ENCODE results near the gene STAG1.
"Not testable (repeated sequence)": the region's sequence is repeated elsewhere in the genome, so short reads cannot be mapped to it uniquely, and the experiment has no call there.

The STAG1 gene

DNA sequence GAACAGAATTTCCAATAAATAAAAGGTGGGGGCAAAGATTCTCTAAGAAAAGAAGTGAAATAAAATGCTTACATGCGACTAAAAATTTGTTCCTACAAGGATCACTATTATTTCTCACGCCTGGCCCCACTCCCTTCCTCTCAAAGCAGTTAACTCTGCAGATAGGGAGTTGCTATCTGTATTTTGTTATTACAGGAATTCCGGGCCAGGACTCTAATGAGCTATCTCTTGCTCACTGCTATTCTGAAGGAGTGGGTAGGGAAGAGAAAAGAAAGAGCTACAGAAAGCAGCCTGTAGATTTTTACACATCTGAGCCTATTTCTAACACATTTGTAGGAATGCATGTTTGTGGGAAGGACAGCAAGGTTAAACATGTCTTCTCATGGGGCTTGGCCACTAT lies 361.6 kb downstream of the STAG1 start:
- DNase-seq = no peak
- in situ Hi-C loops (cut with MboI; ENCODE audit: low pct_unique_long_range_greater_than_20kb, low sequenced_read_pairs) = no loop called here

- in situ Hi-C loops (cut with MboI; ENCODE audit: low pct_unique_long_range_greater_than_20kb, low sequenced_read_pairs) = no loop called here
- no peak for DNase-seq
Observed at GRCh38 chr3:136387031-136387430, 365.1 kb downstream of the STAG1 start.

DNA sequence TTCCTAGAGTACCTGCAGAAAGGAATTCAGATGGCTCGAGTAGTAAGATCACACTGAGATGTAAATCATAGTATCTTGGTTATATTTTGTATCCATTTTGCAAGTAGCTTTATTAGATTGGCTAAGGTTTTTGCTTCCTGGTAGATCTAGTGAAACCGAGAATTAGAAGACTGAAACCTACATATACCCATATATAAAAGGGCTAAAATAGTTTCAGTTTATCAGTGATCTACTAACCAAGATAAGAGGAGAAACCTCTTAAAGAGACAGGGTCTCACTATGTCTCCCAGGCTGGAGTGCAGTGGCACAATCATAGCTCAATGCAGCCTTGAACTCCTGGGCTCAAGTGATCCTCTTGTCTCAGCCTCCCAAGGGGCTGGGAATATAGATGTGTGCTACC lies 366.7 kb downstream of the STAG1 start:
- in situ Hi-C loops (cut with MboI; ENCODE audit: low pct_unique_long_range_greater_than_20kb, low sequenced_read_pairs) = no loop called here
- DNase-seq = no peak

- no peak for DNase-seq
- in situ Hi-C loops (cut with MboI; ENCODE audit: low pct_unique_long_range_greater_than_20kb, low sequenced_read_pairs) = no loop called here
Observed at GRCh38 chr3:136381051-136381450, 371.1 kb downstream of the STAG1 start.

- no peak for DNase-seq
- in situ Hi-C loops (cut with MboI; ENCODE audit: low pct_unique_long_range_greater_than_20kb, low sequenced_read_pairs) = no loop called here
Observed at GRCh38 chr3:136380530-136380929, 371.6 kb downstream of the STAG1 start.

DNA sequence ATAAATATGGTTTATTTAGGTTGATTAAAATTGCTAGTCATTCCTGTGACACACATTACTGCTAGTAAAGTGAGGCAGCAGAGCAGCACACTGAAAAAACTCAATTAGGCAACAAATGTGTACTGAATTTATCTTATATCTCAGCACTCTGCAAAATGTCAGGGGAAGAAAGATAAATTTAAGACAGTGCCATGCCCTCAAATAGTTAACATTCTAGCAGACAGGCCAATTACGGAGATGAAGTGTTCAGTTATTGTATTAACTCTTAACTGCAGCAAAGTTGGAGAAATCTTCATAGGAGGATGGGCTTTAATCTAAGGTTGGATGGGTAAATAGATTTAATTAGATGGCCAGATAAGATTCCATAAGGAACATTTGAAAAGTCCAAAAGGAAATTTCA lies 374.2 kb downstream of the STAG1 start:
- in situ Hi-C loops (cut with MboI; ENCODE audit: low pct_unique_long_range_greater_than_20kb, low sequenced_read_pairs) = no loop called here
- DNase-seq = no peak

DNA sequence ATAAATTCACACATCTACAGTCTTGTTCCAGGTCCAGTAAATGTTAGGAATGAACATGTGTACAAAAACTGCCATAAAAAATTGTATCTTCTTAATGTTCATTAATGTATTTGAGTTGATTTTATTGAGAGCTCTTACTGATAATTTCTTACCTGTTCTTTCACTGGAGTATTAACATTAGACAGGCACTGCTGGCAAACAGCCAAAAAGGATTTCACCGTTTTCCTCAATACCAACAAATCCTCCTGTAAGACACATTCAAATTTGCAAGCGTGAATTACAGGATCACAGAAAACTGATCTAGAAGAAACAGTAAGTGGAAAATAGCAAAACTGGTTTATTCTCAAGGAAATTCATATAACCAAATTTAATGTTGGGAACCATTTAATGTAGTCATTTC lies 374.7 kb downstream of the STAG1 start:
- in situ Hi-C loops (cut with MboI; ENCODE audit: low pct_unique_long_range_greater_than_20kb, low sequenced_read_pairs) = no loop called here
- no peak for DNase-seq

DNA sequence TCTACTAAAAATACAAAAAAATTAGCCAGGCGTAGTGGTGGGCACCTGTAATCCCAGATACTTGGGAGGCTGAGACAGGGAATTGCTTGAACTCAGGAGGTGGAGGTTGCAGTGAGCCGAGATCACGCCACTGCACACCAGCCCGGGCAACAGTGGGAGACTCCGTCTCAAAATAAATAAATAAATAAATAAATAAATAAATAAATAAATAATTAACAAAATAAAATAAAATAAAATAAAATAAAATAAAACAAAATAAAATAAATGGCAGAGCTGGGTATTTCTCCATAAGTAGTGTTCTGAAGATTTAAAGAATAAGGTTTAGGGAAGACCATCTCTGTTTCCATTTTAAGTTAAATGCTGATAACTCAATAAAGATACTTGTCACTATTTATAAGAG lies 376.4 kb downstream of the STAG1 start:
- DNase-seq; in situ Hi-C loops (cut with MboI; ENCODE audit: low pct_unique_long_range_greater_than_20kb, low sequenced_read_pairs): not testable (repeated sequence)

- no peak for DNase-seq
- in situ Hi-C loops (cut with MboI; ENCODE audit: low pct_unique_long_range_greater_than_20kb, low sequenced_read_pairs) = no loop called here
Observed at GRCh38 chr3:136366289-136366688, 385.9 kb downstream of the STAG1 start.

DNA sequence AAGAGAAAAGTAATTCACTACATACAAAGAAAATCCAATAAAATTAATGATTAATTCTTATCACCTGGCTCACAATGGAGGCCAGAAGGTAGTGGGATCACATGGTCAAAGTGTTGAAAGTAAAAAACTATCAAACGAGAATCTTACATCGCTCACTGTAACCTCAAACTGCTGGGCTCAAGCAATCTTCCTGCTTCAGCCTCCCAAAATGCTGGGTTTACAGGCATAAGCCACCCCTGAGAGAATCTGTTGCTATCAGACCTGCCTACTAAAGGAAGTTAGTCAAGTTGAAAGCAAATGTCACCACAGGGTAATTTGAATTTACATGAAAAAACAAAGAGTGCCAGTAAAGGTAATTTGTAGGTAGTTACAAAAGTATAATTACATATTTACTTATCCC lies 398.7 kb downstream of the STAG1 start:
- in situ Hi-C loops (cut with MboI; ENCODE audit: low pct_unique_long_range_greater_than_20kb, low sequenced_read_pairs) = no loop called here
- no peak for DNase-seq

GRCh38 chr3:136351905-136352304 lies 400.3 kb downstream of the STAG1 start:
- no peak for DNase-seq
- in situ Hi-C loops (cut with MboI; ENCODE audit: low pct_unique_long_range_greater_than_20kb, low sequenced_read_pairs) = no loop called here

DNA sequence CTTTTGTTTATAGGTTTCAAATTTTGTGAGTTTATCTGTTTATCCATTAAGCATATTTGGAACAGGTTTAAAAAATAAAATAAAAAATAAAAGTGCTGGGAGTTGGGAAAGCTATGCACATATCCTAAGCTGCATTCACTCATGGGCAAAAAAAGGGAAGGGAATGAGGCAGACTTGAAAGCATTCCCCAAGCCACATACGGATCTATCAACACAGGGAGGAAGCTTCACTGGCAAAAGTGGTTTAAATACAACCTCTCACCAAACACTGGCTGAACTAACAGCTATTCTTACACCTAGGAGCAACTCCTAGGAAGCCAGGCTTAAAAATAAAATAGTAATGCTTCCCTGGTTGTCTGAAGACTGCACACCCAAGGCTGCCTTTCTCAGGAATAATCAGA lies 400.8 kb downstream of the STAG1 start:
- DNase-seq = no peak
- in situ Hi-C loops (cut with MboI; ENCODE audit: low pct_unique_long_range_greater_than_20kb, low sequenced_read_pairs) = no loop called here

- no peak for DNase-seq
- in situ Hi-C loops (cut with MboI; ENCODE audit: low pct_unique_long_range_greater_than_20kb, low sequenced_read_pairs) = no loop called here
Observed at GRCh38 chr3:136350557-136350956, 401.6 kb downstream of the STAG1 start.

DNA sequence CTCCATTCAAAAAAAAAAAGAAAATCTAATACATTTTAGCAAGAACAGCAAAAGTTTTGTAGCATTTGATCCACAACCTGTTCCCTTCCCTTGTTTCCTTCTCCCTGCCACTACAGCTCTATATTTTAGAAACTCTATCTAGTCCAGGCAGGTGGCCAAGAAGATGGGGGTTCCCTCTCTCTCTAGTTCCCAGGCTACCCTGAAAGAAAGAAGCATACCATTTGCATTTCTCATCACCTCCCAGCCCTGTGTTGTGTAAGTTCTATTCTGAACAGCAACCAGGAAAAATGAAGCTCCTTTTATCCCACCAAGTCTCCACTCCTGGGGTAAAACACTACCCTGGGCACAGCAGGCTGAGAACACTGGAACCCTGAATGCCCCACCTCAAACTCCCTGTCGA lies 402.0 kb downstream of the STAG1 start:
- in situ Hi-C loops (cut with MboI; ENCODE audit: low pct_unique_long_range_greater_than_20kb, low sequenced_read_pairs) = no loop called here
- DNase-seq = no peak

GRCh38 chr3:136346486-136346885 lies 405.7 kb downstream of the STAG1 start:
- no peak for DNase-seq
- in situ Hi-C loops (cut with MboI; ENCODE audit: low pct_unique_long_range_greater_than_20kb, low sequenced_read_pairs) = no loop called here

DNA sequence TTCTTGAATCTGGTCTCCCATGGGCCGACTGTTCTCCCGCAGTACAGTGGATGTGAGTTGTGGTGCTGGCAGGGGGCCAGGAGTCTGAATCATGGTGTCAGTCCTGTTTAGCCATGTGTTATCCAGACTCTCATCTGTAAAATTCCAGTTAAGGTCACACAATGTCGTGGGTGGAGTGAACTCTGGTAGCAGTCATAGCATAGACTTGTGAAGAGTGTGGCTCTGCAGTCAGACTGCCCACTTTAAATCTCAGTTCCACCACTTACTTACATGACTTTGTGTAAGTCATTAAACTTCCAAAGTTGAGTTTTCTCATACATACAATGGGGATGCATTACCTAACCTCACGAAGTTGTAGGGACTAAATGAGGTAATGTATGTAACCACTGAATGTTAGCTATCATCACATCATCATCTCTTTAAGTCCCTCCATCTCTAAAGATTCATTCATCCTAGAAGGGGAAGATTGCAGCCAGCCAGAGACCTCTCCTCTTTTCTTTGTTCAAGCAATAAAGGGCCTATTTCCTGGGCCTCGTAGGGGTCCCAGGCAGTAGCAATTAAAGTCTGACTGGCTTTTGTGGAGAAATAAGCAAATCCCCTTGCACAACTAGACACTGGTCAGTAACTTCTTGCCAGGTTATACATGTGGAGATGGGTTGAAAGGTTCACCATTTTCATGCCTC lies 408.2 kb downstream of the STAG1 start:
- in situ Hi-C loops (cut with MboI; ENCODE audit: low pct_unique_long_range_greater_than_20kb, low sequenced_read_pairs) = no loop called here
- DNase-seq = no peak

DNA sequence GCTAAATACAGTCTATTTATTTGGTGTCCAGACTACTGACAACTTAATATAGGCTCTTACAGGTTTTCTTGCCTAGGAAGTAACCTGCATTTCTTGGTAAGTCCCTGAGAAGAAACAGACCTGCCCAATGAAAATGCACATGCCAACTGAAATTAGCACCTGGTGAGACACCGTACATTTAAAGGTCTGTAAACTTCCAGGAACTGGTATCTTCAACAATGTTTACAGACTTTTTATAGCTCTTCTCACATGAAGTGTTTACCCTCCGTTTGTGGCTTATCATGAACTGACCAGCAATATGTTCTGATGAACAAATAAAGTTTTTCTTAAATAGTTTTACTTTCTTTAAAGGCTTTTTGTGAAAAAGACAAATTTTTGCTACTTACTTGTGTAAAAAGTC lies 408.7 kb downstream of the STAG1 start:
- in situ Hi-C loops (cut with MboI; ENCODE audit: low pct_unique_long_range_greater_than_20kb, low sequenced_read_pairs) = no loop called here
- no peak for DNase-seq

- in situ Hi-C loops (cut with MboI; ENCODE audit: low pct_unique_long_range_greater_than_20kb, low sequenced_read_pairs) = no loop called here
- DNase-seq = no peak
Observed at GRCh38 chr3:136336329-136337100, 415.7 kb downstream of the STAG1 start.

DNA sequence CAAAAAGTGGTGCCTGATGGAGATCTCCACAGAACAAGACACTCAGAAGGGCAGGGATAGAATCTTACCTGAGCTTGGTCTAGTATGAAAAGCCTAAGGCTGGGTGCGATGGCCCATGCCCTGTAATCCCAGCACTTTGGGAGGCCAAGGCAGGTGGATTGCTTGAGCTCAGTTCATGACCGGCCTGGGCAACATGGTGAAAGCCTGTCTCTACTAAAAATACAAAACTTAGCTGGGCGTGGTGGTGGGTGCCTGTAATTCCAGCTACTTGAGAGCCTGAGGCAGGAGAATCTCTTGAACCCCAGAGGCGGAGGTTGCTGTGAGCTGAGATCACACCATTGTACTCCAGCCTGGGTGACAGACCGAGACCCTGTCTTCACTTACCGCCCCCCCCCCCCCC lies 417.5 kb downstream of the STAG1 start:
- in situ Hi-C loops (cut with MboI; ENCODE audit: low pct_unique_long_range_greater_than_20kb, low sequenced_read_pairs); DNase-seq: not testable (repeated sequence)

DNA sequence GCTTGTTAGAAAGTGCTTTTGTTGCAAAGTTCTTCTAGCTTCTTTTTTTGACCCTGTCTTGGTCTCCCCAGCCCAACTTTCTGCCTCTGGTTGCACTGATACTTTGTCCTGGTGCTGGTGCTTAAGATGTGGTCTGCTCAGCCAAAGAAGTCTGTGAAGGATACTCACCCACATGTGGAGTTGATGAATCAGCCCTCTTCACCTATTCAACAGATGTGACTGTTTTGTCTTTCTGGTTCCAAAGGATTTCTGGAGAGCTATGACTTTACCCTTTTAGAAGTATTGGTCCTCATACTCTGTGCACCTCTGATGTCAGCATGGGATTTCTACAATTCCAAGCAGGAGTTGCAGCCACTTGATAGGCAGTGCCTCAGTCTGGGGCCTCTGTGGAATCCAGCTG lies 418.0 kb downstream of the STAG1 start:
- in situ Hi-C loops (cut with MboI; ENCODE audit: low pct_unique_long_range_greater_than_20kb, low sequenced_read_pairs) = no loop called here
- DNase-seq = no peak

DNA sequence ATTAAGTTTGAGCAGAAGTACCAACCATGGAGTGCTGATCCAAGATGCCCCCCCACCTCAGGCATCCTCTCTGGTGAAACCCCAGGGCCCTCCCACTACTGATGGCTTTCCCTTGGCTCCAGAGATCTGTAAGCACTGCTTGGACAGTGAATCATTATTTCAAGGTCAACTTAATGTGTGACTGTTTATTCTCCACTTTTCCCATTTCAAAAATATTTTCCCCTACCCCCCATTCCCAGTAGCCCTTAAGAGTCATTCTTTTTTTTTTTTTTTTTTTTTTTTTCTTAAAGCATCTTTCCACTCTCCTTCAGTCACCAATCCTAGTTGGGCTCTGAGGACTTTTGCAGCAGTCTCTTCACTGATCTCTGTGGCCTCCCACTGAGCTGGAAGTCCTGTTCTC lies 419.4 kb downstream of the STAG1 start:
- in situ Hi-C loops (cut with MboI; ENCODE audit: low pct_unique_long_range_greater_than_20kb, low sequenced_read_pairs) = no loop called here
- DNase-seq = no peak

Measured in KBM-7 (cell line).